ENCODE data around the gene PRICKLE1. TPM values are rescaled to one million over a fixed set of nuclear protein-coding genes. Genes with fewer than 3 reads are reported as not detected.
A peak's percentile ranks its signal among the peaks of the same experiment; 100 is the strongest.

PRICKLE1 gene
- total and polyA plus RNA-seq, 2 donors (not counting 3 experiments of a cell fraction or from before 2014, with no cell fraction given) = 34.3 to 86.0 TPM

DNA sequence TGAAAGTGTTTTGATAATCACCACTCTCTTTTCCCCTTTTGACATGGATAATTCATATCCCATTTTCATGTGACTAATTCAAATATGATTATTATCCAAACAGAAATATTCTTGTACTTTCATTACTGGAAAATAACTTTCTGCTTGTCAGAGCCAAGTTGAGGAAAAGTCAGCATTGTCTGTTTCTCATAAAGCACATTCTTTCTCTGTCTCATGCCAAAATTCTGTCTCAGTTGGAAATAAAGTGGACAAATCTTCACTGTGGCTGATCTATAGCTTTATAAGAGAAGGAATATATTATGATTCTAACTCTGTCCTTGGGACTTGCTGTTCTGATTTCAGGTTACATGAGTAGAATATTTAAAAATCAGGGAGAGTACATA is 22.7 kb upstream of the PRICKLE1 start:
- ChIA-PET POLR2A (no interaction called here), CTCF (no interaction called here)
- no peaks in the 10 kb centered on the region for H3K79me2 ChIP-seq (ENCODE audit: control insufficient read depth, insufficient read depth, low read length)
- DNase-seq (ENCODE audit: low read depth, low spot score) (peak; percentile 48), FAIRE-seq (peak; percentile 83)
- no TSS peak for BruUV-seq (replicated peaks)
- peak overlapping the region; percentile 62 for H3K4me2 ChIP-seq (ENCODE audit: insufficient read depth, low read length)
- no peaks in the 10 kb centered on the region for H4K20me1 ChIP-seq (replicated peaks; ENCODE audit: control insufficient read depth, extremely low read depth, insufficient read depth, low read length)
- no peaks in the 10 kb centered on the region for H3K9me1 ChIP-seq (replicated peaks; ENCODE audit: control insufficient read depth, extremely low read depth, insufficient read depth, low read length)
- H2AFZ ChIP-seq (ENCODE audit: low read depth, low read length) = no peak overlapping the region
- peaks cover 9% of the 10 kb centered on the region for H3K4me1 ChIP-seq (ENCODE audit: control insufficient read depth, extremely low read depth, insufficient read depth, low read length)
- dilution Hi-C loops (cut with MboI; ENCODE audit: extremely low pct_ligation_motif_present, low sequenced_read_pairs) = no loop called here
- H3K9me3 ChIP-seq (replicated peaks; ENCODE audit: control insufficient read depth, insufficient read depth, low read length) = no peaks in the 10 kb centered on the region
- no peak overlapping the region for H3K4me3 ChIP-seq (replicated peaks in 1 of 3; ENCODE audit: insufficient read depth in 1 of 3, low read depth in 1 of 3, low read length in 3 of 3)
- intact Hi-C loops (cut with micrococcal nuclease) = no loop called here
- no peak overlapping the region for H3K27ac ChIP-seq (ENCODE audit: insufficient read depth, low read depth, low read length)
- no peaks in the 10 kb centered on the region for H3K27me3 ChIP-seq (ENCODE audit: control insufficient read depth in 2 of 2, insufficient read depth in 2 of 2, low read length in 2 of 2)
- no peak overlapping the region for H3K9ac ChIP-seq (replicated peaks; ENCODE audit: extremely low read depth, insufficient read depth, low read length)
- no peaks in the 10 kb centered on the region for H3K36me3 ChIP-seq (ENCODE audit: control insufficient read depth in 2 of 2, extremely low read depth in 1 of 2, insufficient read depth in 2 of 2, low read length in 2 of 2)
- no peak for TF ChIP-seq CTCF (IDR thresholded peaks at IDR 0.05; ENCODE audit: extremely low read depth in 1 of 2, insufficient read depth in 1 of 2, low read depth in 1 of 2, low read length in 2 of 2)
- TF ChIP-seq JUN (IDR thresholded peaks at IDR 0.05; ENCODE audit: borderline replicate concordance, insufficient read depth, insufficient read length, low read depth) = no peak
- TF ChIP-seq, protein P1, sequence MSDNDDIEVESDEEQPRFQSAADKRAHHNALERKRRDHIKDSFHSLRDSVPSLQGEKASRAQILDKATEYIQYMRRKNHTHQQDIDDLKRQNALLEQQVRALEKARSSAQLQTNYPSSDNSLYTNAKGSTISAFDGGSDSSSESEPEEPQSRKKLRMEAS (IDR thresholded peaks at IDR 0.05; ENCODE audit: insufficient read depth, insufficient read length) = no peak
- TF ChIP-seq MYC (IDR thresholded peaks at IDR 0.05; ENCODE audit: low read depth, low read length) = no peak
- TF ChIP-seq FOS (IDR thresholded peaks at IDR 0.05; ENCODE audit: borderline replicate concordance, insufficient read depth, low read length) = no peak
- no peak for TF ChIP-seq POLR2A (IDR thresholded peaks at IDR 0.05; ENCODE audit: low read depth, low read length)
- TF ChIP-seq EZH2 (IDR thresholded peaks at IDR 0.05; ENCODE audit: borderline replicate concordance, low read depth, low read length, severe bottlenecking) = no peak
- no peak for TF ChIP-seq POLR2AphosphoS5 (IDR thresholded peaks at IDR 0.05; ENCODE audit: insufficient read depth, low read depth, low read length)
- TF ChIP-seq GATA2 (IDR thresholded peaks at IDR 0.05; ENCODE audit: insufficient read depth, insufficient read length, low read depth, low read length) = no peak

All from endothelial cell of umbilical vein (primary cell).